Esophagus squamous epithelium (tissue), 4 donors: ENCODE measurements around the gene CTH.

Source experiments
- CTCF ChIP-seq, 6 experiments: fragments of 450-650 bp in 4 of 6; fragments of 200-600 bp in 2 of 6; sonication (generic) in 2 of 6; IDR thresholded peaks; one replicate each; pipeline ENCODE4 v1.5.1; 2016 to 2019; ENCODE audit warnings: antibody characterized with exemption in 6 of 6, mild to moderate bottlenecking in 4 of 6, moderate library complexity in 4 of 6
- POLR2A ChIP-seq, 4 donors: fragments of 450-650 bp; IDR thresholded peaks; one replicate each; pipeline ENCODE4 v1.6.1; 2017; ENCODE audit warnings: antibody characterized with exemption in 4 of 4, mild to moderate bottlenecking in 4 of 4, moderate library complexity in 3 of 4

GRCh38 chr1:70384542-70384941 is 26.5 kb upstream of the CTH start:
- TF ChIP-seq CTCF (IDR thresholded peaks at IDR 0.05) (no peak), POLR2A (IDR thresholded peaks at IDR 0.05) (no peak)
